ENCODE results near the gene BTBD1. TPM values are rescaled to one million over a fixed set of nuclear protein-coding genes. Genes with fewer than 3 reads are reported as not detected.

Gene BTBD1
- total RNA-seq, 1 experiment from 2014 or later, result 36.1 TPM

GRCh38 chr15:82986442-82986780 is 80.6 kb downstream of the BTBD1 start:
- Mint-ChIP-seq H3K36me3 (ENCODE audit: insufficient read depth, unreplicated experiment) (peaks cover 29% of the 10 kb centered on the region), H3K9me3 (ENCODE audit: unreplicated experiment) (no peaks in the 10 kb centered on the region), H3K4me1 (ENCODE audit: low read depth, unreplicated experiment) (no peaks in the 10 kb centered on the region), H3K27me3 (ENCODE audit: insufficient read depth, unreplicated experiment) (no peaks in the 10 kb centered on the region), H3K4me3 (ENCODE audit: unreplicated experiment) (peak overlapping the region; percentile 86), H3K27ac (ENCODE audit: unreplicated experiment) (peak overlapping the region; percentile 88)
- no peak for DNase-seq
- ChIA-PET POLR2A (no interaction called here), CTCF (interaction anchor here (1.5 kb wide), 1 partner anchor 456 kb away, joined by 4 read pairs; no protein-coding TSS in a partner anchor)
- Histone ChIP-seq H3K4me1 (peaks cover 5% of the 10 kb centered on the region), H3K9me3 (no peaks in the 10 kb centered on the region), H3K27me3 (replicated peaks; ENCODE audit: control insufficient read depth, insufficient read depth, low read length) (no peaks in the 10 kb centered on the region), H3K4me3 (ENCODE audit: low read depth, low read length) (peak overlapping the region; percentile 99), H3K36me3 (ENCODE audit: control insufficient read depth, insufficient read depth, low read length) (no peaks in the 10 kb centered on the region)
- intact Hi-C loops (cut with micrococcal nuclease; ENCODE audit: unreplicated experiment), result loop anchor here (5.0 to 10.0 kb wide), 2 partner anchors 139 to 182 kb away; partner anchors contain the start of genes FSD2 and WHAMM
- BruUV-seq (replicated peaks), result TSS peak; percentile 77
- TF ChIP-seq CTCF (IDR thresholded peaks at IDR 0.05; ENCODE audit: insufficient read depth in 1 of 2, low read depth in 1 of 2, low read length in 1 of 2, severe bottlenecking in 1 of 2, unreplicated experiment in 1 of 2), result no peak

- H3K4me3 Mint-ChIP-seq (ENCODE audit: unreplicated experiment), result peak within 1 kb of the TSS; percentile 86
- peaks cover 27% of the 10 kb centered on the region for H3K36me3 Mint-ChIP-seq (ENCODE audit: insufficient read depth, unreplicated experiment)
- CTCF ChIA-PET, result interaction anchor here (1.5 kb wide), 1 partner anchor 455 kb away, joined by 4 read pairs; no protein-coding TSS in a partner anchor
Measured at GRCh38 chr15:82985688-82986441, 81.2 kb downstream of the BTBD1 start, which contains the start of gene RAMAC. Gene RAMAC (plus strand): TSS chr15:82986210. CDS start chr15:82989019, 2,809 bp downstream.

GRCh38 chr15:82980981-82981380 is 86.1 kb downstream of the BTBD1 start:
- ChIA-PET CTCF (no interaction called here), POLR2A (no interaction called here)
- no peak for DNase-seq
- no peaks in the 10 kb centered on the region for H3K4me1 ChIP-seq
- H3K4me3 Mint-ChIP-seq (ENCODE audit: unreplicated experiment), result no peak overlapping the region
- BruUV-seq (replicated peaks), result no TSS peak
- H3K4me1 Mint-ChIP-seq (ENCODE audit: low read depth, unreplicated experiment), result no peaks in the 10 kb centered on the region
- H3K36me3 ChIP-seq (ENCODE audit: control insufficient read depth, insufficient read depth, low read length), result no peaks in the 10 kb centered on the region
- intact Hi-C loops (cut with micrococcal nuclease; ENCODE audit: unreplicated experiment), result loop anchor here (10.0 kb wide), 1 partner anchor 176 kb away; the partner anchor contains the start of genes FSD2 and WHAMM
- H3K9me3 Mint-ChIP-seq (ENCODE audit: unreplicated experiment), result no peaks in the 10 kb centered on the region
- peaks cover 4% of the 10 kb centered on the region for H3K36me3 Mint-ChIP-seq (ENCODE audit: insufficient read depth, unreplicated experiment)
- no peak overlapping the region for H3K27ac Mint-ChIP-seq (ENCODE audit: unreplicated experiment)
- TF ChIP-seq CTCF (IDR thresholded peaks at IDR 0.05; ENCODE audit: insufficient read depth in 1 of 2, low read depth in 1 of 2, low read length in 1 of 2, severe bottlenecking in 1 of 2, unreplicated experiment in 1 of 2), result no peak
- H3K4me3 ChIP-seq (ENCODE audit: low read depth, low read length), result no peak overlapping the region
- no peaks in the 10 kb centered on the region for H3K9me3 ChIP-seq
- H3K27me3 Mint-ChIP-seq (ENCODE audit: insufficient read depth, unreplicated experiment), result no peaks in the 10 kb centered on the region
- no peaks in the 10 kb centered on the region for H3K27me3 ChIP-seq (replicated peaks; ENCODE audit: control insufficient read depth, insufficient read depth, low read length)

More at GRCh38 chr15:82985688-82986441, 81.2 kb downstream of the BTBD1 start, which contains the start of gene RAMAC:
- H3K27me3 Mint-ChIP-seq (ENCODE audit: insufficient read depth, unreplicated experiment), result no peaks in the 10 kb centered on the region
- H3K36me3 ChIP-seq (ENCODE audit: control insufficient read depth, insufficient read depth, low read length), result no peaks in the 10 kb centered on the region
- intact Hi-C loops (cut with micrococcal nuclease; ENCODE audit: unreplicated experiment), result loop anchor here (5.0 to 10.0 kb wide), 2 partner anchors 139 to 181 kb away; partner anchors contain the start of genes FSD2 and WHAMM
- no peaks in the 10 kb centered on the region for H3K9me3 Mint-ChIP-seq (ENCODE audit: unreplicated experiment)
- peaks cover 5% of the 10 kb centered on the region for H3K4me1 ChIP-seq
- POLR2A ChIA-PET, result no interaction called here
- TF ChIP-seq CTCF (IDR thresholded peaks at IDR 0.05; ENCODE audit: insufficient read depth in 1 of 2, low read depth in 1 of 2, low read length in 1 of 2, severe bottlenecking in 1 of 2, unreplicated experiment in 1 of 2), result no peak
- H3K4me1 Mint-ChIP-seq (ENCODE audit: low read depth, unreplicated experiment), result no peaks in the 10 kb centered on the region
- BruUV-seq (replicated peaks), result TSS peak; percentile 64
- no peaks in the 10 kb centered on the region for H3K27me3 ChIP-seq (replicated peaks; ENCODE audit: control insufficient read depth, insufficient read depth, low read length)
- peak within 1 kb of the TSS; percentile 88 for H3K27ac Mint-ChIP-seq (ENCODE audit: unreplicated experiment)
- peak; percentile 88 to 91 for DNase-seq
- no peaks in the 10 kb centered on the region for H3K9me3 ChIP-seq
- H3K4me3 ChIP-seq (ENCODE audit: low read depth, low read length), result peak within 1 kb of the TSS; percentile 99

Data from Caco-2 (cell line).